Measurements from ENCODE around the gene CRACR2B.

DNA sequence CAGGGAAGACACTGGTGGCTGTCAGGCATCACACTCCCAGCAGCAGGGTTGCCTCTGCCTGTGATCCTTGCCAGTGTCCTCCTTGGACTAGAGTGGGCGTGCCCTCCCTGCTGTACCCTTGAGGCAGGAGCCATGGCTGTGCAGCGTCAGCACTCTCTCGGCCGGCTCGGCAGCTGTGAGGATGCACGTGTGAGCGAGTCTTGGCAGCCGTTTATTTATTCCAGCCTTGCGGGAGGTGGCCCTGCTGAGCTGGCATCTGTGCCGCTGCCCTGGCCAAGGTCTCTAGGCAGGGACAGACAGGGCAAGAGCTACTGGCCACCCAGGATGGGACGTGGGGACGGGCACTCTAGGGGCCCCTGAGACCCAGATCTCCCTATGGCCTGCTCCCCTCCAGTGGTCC is 48.8 kb downstream of the CRACR2B start:
- TF ChIP-seq CTCF (IDR thresholded peaks at IDR 0.05; ENCODE audit: insufficient read depth, low read depth, low read length) (no peak), EZH2 (IDR thresholded peaks at IDR 0.05; ENCODE audit: insufficient read depth, low read length) (no peak)
